Activated CD8-positive, alpha-beta memory T cell treated with anti-CD3 and anti-CD28 coated beads, Interleukin-2, amount 50 U/mL, for 1 hour (primary cell): ENCODE data around the gene SPSB2.
"Not testable (repeated sequence)": the region's sequence is repeated elsewhere in the genome, so short reads cannot be mapped to it uniquely, and the experiment has no call there.

Experiments used
- DNase-seq: peaks from one replicate; pipeline ENCODE4 v3.0.0-alpha.2; 2020; ENCODE audit errors: extremely low read depth

SPSB2 gene, protein sequence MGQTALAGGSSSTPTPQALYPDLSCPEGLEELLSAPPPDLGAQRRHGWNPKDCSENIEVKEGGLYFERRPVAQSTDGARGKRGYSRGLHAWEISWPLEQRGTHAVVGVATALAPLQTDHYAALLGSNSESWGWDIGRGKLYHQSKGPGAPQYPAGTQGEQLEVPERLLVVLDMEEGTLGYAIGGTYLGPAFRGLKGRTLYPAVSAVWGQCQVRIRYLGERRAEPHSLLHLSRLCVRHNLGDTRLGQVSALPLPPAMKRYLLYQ

GRCh38 chr12:6873094-6874014, at the start of gene SPSB2:
SPSB2 (minus strand) TSS chr12:6873303; CDS start chr12:6872901, 402 bp downstream.
- DNase-seq, result peak; percentile 80

GRCh38 chr12:6921996-6922946, 49.2 kb upstream of the SPSB2 start:
- no peak for DNase-seq

- DNase-seq, result no peak
These were observed 48.4 kb upstream of the SPSB2 start for GRCh38 chr12:6921539-6921938.

- DNase-seq, result no peak
These were observed 46.5 kb upstream of the SPSB2 start for GRCh38 chr12:6919588-6919987.

DNA sequence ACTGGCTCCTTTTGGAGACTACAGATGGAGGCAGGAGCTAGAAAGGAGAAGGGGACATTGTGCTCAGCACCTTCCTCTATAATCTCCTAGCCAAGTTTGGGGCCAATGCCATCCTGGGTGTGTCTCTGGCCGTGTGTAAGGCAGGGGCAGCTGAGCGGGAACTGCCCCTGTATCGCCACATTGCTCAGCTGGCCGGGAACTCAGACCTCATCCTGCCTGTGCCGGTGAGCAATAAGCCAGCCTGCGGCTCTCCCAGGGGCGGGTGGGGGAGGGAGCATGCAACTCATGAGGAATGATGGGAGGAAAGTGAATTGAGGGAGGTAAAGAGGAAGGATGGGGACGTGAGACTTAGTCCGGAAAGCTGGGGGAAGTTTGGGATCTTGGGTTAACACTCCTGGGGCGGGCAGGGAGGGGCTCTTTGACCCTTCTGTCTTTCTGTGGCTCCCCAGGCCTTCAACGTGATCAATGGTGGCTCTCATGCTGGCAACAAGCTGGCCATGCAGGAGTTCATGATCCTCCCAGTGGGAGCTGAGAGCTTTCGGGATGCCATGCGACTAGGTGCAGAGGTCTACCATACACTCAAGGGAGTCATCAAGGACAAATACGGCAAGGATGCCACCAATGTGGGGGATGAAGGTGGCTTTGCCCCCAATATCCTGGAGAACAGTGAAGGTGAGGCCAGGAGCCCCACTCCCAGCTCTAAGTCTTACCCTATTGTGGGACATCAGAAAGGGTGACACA, 44.6 kb upstream of the SPSB2 start:
- DNase-seq, result no peak

DNA sequence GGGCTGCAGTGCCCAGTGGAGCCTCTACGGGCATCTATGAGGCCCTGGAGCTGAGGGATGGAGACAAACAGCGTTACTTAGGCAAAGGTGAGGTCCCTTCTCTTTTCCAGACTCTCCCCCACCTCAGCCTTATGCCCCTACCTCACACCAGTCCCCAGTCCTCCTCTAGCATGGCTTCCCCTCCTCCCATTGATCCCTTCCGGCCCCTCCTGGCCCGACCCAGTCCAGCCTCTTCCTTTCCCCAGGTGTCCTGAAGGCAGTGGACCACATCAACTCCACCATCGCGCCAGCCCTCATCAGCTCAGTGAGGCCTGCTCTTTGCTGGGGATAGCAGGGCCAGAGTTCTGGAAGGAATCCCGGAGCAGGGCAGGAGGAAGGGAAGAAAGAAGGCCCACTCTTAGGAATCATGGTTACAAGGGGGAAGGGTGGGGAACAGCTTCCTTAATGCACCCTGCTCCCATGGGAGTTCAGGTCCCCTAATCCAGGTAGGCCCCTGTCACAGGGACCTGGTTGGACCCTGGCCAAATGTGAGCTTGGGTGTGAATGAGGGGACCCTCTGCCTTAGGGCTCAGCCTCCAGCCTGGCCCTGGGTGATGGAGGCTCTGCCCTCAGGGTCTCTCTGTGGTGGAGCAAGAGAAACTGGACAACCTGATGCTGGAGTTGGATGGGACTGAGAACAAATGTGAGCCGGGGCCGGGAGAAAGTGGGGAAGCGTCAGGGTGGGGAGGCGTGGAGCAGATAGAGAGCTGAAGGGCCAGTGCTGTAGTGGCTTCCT, 43.5 kb upstream of the SPSB2 start:
- DNase-seq, result no peak

DNA sequence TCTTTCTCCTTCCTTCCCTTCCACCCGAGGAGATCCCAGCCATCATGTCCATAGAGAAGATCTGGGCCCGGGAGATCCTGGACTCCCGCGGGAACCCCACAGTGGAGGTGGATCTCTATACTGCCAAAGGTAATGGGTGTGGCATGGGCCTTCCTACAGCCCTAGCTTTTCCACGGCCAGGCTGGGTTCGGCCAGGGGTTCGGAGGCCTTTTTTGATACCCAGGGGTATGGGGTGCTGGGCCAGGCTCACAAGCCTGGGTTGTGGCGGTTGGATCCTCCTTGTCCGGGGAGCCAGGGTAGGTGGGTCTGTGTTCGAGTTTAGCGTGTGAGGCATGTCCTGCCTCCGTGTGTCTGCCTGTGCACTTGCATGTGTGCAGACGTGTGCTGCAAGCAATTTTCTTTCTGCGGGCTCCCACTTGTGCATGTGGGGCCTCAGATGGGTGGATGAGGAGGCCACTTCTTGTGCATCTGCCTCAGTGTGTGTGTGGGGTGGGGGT, 42.7 kb upstream of the SPSB2 start:
- DNase-seq, result no peak

GRCh38 chr12:6914947-6915788, 42.1 kb upstream of the SPSB2 start:
- no peak for DNase-seq

- peak; percentile 76 for DNase-seq
These were observed 41.3 kb upstream of the SPSB2 start, which contains the start of gene ENO2 for GRCh38 chr12:6914246-6914946. ENO2 (plus strand) TSS chr12:6914580; CDS start chr12:6915833, 1,253 bp downstream.

DNA sequence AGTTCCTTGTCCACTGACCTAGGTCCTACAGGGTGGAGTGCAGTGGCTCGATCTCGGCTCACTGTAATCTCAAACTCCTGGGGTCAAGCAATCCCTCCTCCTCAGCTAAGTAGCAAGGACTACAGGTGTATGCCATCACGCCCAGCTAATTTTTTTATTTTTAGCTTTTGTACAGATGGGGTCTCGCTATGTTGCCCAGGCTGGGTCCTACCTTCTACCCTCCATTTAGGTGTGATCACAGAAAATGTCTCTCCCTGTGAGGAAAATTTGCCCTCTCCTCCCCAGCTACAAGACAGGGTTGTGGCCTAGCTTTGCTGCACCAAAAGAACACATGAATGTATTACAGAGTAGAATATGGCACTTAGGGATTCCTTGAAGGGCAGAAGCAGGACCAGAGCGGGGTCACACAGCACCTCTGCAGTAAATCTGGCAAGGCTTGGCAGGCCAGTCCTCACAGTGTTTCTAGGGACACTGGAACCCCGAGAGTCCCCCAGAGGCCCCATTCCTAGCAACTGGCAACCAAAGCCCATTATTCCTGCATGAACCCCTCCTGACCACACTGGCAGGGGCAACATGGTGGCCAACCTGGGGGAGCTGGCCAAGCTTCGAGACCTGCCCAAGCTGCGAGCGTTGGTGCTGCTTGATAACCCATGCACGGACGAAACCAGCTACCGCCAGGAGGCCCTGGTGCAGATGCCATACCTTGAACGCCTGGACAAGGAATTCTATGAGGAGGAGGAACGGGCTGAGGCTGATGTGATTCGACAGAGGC, 39.2 kb upstream of the SPSB2 start:
- DNase-seq, result no peak

- no peak for DNase-seq
These were observed 36.5 kb upstream of the SPSB2 start for GRCh38 chr12:6909421-6910145.

- not testable (repeated sequence) for DNase-seq
These were observed 35.0 kb upstream of the SPSB2 start for GRCh38 chr12:6908141-6908540.

DNA sequence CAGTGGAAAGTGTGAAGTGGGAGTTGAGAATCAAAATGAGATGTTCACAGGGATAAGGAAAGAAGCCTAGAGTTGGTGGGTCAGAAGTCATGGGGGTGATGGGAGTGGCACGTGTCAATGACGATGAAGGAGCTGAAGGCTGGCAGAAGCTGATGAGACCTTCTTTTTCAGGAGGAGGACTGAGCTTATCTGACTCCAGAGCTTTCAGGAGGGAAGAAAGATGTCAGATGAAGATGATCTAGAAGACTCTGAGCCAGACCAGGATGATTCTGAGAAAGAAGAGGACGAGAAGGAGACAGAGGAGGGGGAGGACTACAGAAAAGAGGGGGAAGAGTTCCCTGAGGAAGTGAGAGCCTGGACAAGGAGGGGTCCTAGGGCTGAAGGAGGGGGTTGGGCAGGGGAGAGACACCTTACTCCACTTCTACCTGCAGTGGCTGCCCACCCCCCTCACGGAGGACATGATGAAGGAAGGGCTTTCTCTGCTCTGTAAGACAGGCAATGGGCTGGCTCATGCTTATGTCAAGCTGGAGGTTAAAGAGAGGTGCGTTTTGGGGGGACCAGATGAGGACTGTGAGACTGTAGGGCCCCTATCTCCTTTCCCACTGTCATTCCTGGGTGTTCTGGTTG, 32.4 kb upstream of the SPSB2 start:
- DNase-seq, result no peak

GRCh38 chr12:6904280-6905276, 31.5 kb upstream of the SPSB2 start, which contains the start of gene LRRC23:
LRRC23 (plus strand) TSS chr12:6904822; CDS start chr12:6905634, 812 bp downstream.
- peak; percentile 93 for DNase-seq

DNA sequence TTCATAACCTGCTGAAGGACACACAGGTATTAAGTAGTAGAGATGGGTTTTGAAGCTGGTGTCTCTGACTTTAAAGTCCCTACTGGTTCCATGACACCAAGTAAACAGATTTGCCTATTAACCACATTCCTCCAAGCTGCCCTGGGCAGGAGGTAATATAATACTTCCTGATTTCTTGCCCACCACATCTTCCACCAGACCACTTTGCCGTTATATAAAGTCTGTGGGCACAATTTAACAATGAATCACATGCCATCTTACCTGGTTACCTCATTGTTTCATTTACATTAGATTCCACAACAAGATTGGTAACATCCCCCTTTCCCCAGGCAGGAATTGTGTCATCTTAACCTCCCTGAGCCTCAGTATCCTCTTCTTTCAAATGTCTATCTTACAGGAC, 30.6 kb upstream of the SPSB2 start:
- no peak for DNase-seq
